ENCODE data around the gene NECTIN3. TPM values are rescaled to one million over a fixed set of nuclear protein-coding genes. Genes with fewer than 3 reads are reported as not detected.

The NECTIN3 gene
- polyA plus RNA-seq, 2 of the 4 experiments (the other 2 are of a cell fraction): 29.8 to 38.4 TPM

DNA sequence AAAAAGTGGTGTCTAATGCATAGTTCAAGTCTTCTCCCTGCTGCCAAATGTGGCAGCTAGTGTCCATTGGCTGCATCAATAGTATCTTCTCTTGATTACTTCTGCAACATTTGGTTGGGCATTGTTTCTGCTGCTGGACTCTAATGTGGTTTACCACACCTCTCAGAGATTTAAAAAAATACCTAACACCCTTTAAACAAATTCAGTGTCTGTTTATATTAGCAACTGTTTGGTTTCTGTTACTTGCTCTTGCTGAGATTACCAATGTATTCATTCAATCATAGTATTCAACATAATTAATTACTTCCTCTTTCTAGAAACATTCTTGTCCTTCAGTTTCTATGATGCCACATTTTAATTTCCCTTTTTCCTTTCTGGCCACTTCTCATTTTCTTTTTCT is 20.3 kb upstream of the NECTIN3 start (continued):
- no peak for TF ChIP-seq RNF2 (IDR thresholded peaks at IDR 0.05; ENCODE audit: borderline replicate concordance, low read depth)

DNA sequence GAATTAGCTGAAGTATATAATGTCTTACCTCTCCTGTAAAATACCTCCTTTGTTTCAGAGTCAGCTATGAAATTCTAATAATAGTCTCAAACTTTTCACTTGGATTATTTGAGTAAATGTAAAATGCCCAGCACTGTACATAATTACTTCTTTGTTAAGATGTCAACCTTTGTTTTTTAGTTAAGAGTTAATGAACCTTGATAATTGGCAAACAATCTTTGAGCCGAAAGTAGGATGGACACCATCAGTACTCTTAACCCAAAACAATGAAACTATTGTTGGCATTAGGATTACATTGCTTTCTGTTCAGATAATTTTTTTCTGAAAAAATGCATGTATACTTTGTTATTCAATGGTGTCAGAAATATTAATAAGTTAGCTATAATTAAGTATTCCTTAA is 3.0 kb upstream of the NECTIN3 start:
- ATAC-seq: no peak
- POLR2A ChIA-PET: no interaction called here
- Histone ChIP-seq H3K4me2 (no peak overlapping the region), H3K9me3 (no peaks in the 10 kb centered on the region), H3K4me3 (no peak overlapping the region), H3K4me1 (peaks cover 10% of the 10 kb centered on the region), H3K27ac (no peak overlapping the region)
- CTCF ChIA-PET: interaction anchor here (0.6 to 1.2 kb wide), 2 partner anchors 8 to 15 kb away, joined by 3 read pairs; no protein-coding TSS in a partner anchor
- no peak for DNase-seq (ENCODE audit: low read depth in 1 of 2, low spot score in 1 of 2)
- FAIRE-seq: peak; percentile 54
- 88% methylated on average over 1 of the region's 1 CpG for WGBS (ENCODE audit: missing lambda C conversion rate)
- TF ChIP-seq, protein P1, sequence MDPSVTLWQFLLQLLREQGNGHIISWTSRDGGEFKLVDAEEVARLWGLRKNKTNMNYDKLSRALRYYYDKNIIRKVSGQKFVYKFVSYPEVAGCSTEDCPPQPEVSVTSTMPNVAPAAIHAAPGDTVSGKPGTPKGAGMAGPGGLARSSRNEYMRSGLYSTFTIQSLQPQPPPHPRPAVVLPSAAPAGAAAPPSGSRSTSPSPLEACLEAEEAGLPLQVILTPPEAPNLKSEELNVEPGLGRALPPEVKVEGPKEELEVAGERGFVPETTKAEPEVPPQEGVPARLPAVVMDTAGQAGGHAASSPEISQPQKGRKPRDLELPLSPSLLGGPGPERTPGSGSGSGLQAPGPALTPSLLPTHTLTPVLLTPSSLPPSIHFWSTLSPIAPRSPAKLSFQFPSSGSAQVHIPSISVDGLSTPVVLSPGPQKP (IDR thresholded peaks at IDR 0.05; ENCODE audit: low read depth, low read length): no peak
- no peak for TF ChIP-seq ZNF302 (CRISPR knock-in tag; IDR thresholded peaks at IDR 0.05)
- TF ChIP-seq POLR2AphosphoS2 (conservative IDR thresholded peaks at IDR 0.05; ENCODE audit: low read length): no peak
- TF ChIP-seq CHD4 (IDR thresholded peaks at IDR 0.05; ENCODE audit: borderline replicate concordance): no peak
- TF ChIP-seq ZFP36 (IDR thresholded peaks at IDR 0.05; ENCODE audit: borderline replicate concordance, partially characterized antibody): no peak
- TF ChIP-seq GATA3 (IDR thresholded peaks at IDR 0.05; ENCODE audit: borderline replicate concordance): no peak
- TF ChIP-seq MAZ (IDR thresholded peaks at IDR 0.05; ENCODE audit: borderline replicate concordance, low read depth, low read length): no peak
- TF ChIP-seq KDM5A (IDR thresholded peaks at IDR 0.05): no peak
- no peak for TF ChIP-seq POLR2A (IDR thresholded peaks at IDR 0.05; ENCODE audit: low read length)
- TF ChIP-seq EHMT2 (IDR thresholded peaks at IDR 0.05; ENCODE audit: low read depth): no peak
- no peak for TF ChIP-seq PBX3 (IDR thresholded peaks at IDR 0.05)

DNA sequence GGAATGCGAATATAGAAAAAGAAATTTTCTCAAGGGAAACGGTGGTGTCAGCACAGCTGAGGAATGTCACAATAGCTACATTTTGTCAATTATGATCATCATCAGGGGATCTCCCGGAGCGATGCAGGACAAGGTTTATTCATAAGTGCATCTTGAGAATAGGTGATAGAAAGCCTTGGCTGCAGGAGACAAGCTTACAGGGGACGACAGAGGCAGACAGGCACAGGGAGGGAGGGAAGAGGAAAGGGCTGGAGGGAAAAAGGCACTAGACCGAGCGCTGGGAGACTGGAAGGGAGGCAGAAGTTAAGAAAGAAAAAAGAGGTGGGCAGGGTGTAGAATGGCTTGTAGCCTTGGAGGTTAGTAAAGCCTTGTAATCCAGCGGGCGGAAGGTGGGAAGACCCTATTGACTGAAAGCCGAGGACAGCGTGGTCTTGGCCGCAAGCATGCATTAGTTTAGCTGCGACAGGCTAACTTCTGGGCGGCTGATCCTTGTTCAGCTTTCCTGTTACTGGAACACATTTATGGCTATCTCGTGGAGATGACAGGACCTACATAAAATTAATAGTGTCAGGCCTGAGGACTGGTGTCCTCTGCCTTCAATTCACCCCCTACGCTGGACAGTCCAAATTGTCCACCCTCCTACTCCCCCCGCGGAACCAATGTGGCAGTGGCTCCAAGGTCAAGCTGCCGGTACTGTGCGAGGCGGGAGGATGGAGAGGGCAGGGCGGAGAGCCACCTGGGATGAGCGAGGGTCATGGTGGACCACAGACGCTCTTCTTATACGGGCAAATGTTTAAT is 1.4 kb upstream of the NECTIN3 start:
- no peak for TF ChIP-seq JUN (IDR thresholded peaks at IDR 0.05)
- no peak for TF ChIP-seq EHF (CRISPR knock-in tag; IDR thresholded peaks at IDR 0.05)
- no peak for TF ChIP-seq HOXA7 (CRISPR knock-in tag; IDR thresholded peaks at IDR 0.05)
- Histone ChIP-seq H3K4me1 (peaks cover 26% of the 10 kb centered on the region), H3K9me3 (no peaks in the 10 kb centered on the region), H3K4me3 (peak overlapping the region; percentile 93), H3K27ac (peak overlapping the region; percentile 97 to 98), H3K4me2 (peak overlapping the region; percentile 89)
- 52% methylated on average over 24 of the region's 25 CpGs for WGBS (ENCODE audit: missing lambda C conversion rate)
- CTCF ChIA-PET: interaction anchor here (0.6 to 1.5 kb wide), 3 partner anchors 9 to 1511 kb away, joined by 3 to 8 read pairs (median 3); no protein-coding TSS in a partner anchor
- no peak for FAIRE-seq
- ATAC-seq: peak; percentile 11 to 19; a peak in 3 of 6 replicates
- POLR2A ChIA-PET: interaction anchor here (0.5 kb wide), 1 partner anchor 677 kb away, joined by 4 read pairs; no protein-coding TSS in a partner anchor
- DNase-seq (ENCODE audit: low read depth in 1 of 2, low spot score in 1 of 2): no peak

- TF ChIP-seq EHF (CRISPR knock-in tag; IDR thresholded peaks at IDR 0.05) (no peak), POLR2A (IDR thresholded peaks at IDR 0.05; ENCODE audit: low read length) (no peak; the same call in 1 of the 2 replicates), HOXB5 (CRISPR knock-in tag; IDR thresholded peaks at IDR 0.05) (no peak), TP53 (CRISPR knock-in tag; IDR thresholded peaks at IDR 0.05) (no peak), E2F6 (IDR thresholded peaks at IDR 0.05; ENCODE audit: borderline replicate concordance, low read depth) (no peak), ESRRA (IDR thresholded peaks at IDR 0.05; ENCODE audit: borderline replicate concordance, low read length) (no peak), NFE2L2 (conservative IDR thresholded peaks at IDR 0.05; ENCODE audit: low read length) (no peak), RARB (CRISPR knock-in tag; IDR thresholded peaks at IDR 0.05) (no peak), NPAS2 (CRISPR knock-in tag; IDR thresholded peaks at IDR 0.05; ENCODE audit: borderline replicate concordance) (no peak), JUNB (IDR thresholded peaks at IDR 0.05) (no peak), SREBF2 (IDR thresholded peaks at IDR 0.05) (no peak), EP300 (IDR thresholded peaks at IDR 0.05) (no peak), JUN (IDR thresholded peaks at IDR 0.05) (no peak; a peak in 1 of 5 replicates)
- TF ChIP-seq, protein P2, sequence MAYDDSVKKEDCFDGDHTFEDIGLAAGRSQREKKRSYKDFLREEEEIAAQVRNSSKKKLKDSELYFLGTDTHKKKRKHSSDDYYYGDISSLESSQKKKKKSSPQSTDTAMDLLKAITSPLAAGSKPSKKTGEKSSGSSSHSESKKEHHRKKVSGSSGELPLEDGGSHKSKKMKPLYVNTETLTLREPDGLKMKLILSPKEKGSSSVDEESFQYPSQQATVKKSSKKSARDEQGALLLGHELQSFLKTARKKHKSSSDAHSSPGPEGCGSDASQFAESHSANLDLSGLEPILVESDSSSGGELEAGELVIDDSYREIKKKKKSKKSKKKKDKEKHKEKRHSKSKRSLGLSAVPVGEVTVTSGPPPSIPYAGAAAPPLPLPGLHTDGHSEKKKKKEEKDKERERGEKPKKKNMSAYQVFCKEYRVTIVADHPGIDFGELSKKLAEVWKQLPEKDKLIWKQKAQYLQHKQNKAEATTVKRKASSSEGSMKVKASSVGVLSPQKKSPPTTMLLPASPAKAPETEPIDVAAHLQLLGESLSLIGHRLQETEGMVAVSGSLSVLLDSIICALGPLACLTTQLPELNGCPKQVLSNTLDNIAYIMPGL (CRISPR knock-in tag; IDR thresholded peaks at IDR 0.05; ENCODE audit: borderline replicate concordance): no peak
- peak in 1 of 2 experiments; percentile 46 for DNase-seq (ENCODE audit: low read depth in 1 of 2, low spot score in 1 of 2)
- Histone ChIP-seq H3K4me2 (peak overlapping the region; percentile 89), H3K4me3 (peak overlapping the region; percentile 93), H3K4me1 (peaks cover 32% of the 10 kb centered on the region), H3K27ac (peak overlapping the region; percentile 97 to 98), H3K9me3 (no peaks in the 10 kb centered on the region)
- 1% methylated on average over 23 of the region's 23 CpGs for WGBS (ENCODE audit: missing lambda C conversion rate)
- FAIRE-seq: no peak
- ChIA-PET POLR2A (no interaction called here), CTCF (no interaction called here)
- peak; percentile 73 to 81 for ATAC-seq
Measured at GRCh38 chr3:111070772-111071256, 802 bp upstream of the NECTIN3 start.
